ENCODE results near the gene SEBOX.

- TF ChIP-seq CTCF (IDR thresholded peaks at IDR 0.05) (no peak), POLR2A (IDR thresholded peaks at IDR 0.05) (no peak)
These were observed 26.0 kb upstream of the SEBOX start for GRCh38 chr17:28390984-28391383.

All from testis (tissue), 2 donors.